GM06990 (cell line): ENCODE results near the gene TBXAS1.

Experiments used
- DNase-seq: peaks from one replicate; pipeline ENCODE4 v3.0.0-alpha.2; 2011; ENCODE audit not compliant: insufficient read length; ENCODE audit errors: extremely low read depth
- H3K27me3 ChIP-seq: replicated peaks from 2 replicates; pipeline ENCODE4 v1.6.0; 2011; ENCODE audit warnings: low read length; ENCODE audit not compliant: control insufficient read depth, insufficient read depth
- H3K36me3 ChIP-seq: 2 replicates; pipeline ENCODE4 v1.5.1; 2011; ENCODE audit warnings: low read length; ENCODE audit not compliant: control insufficient read depth, insufficient read depth
- H3K4me3 ChIP-seq: replicated peaks from 2 replicates; pipeline ENCODE4 v1.5.1; 2011; ENCODE audit warnings: low read depth, mild to moderate bottlenecking, control low read depth, low read length
- CTCF ChIP-seq: IDR thresholded peaks from 2 replicates; pipeline ENCODE4 v1.5.1; 2011; ENCODE audit warnings: low read length, control low read depth, mild to moderate bottlenecking, inconsistent platforms; ENCODE audit not compliant: insufficient read depth, poor library complexity, severe bottlenecking

The TBXAS1 gene

GRCh38 chr7:140067052-140067451 lies 238.0 kb downstream of the TBXAS1 start:
- DNase-seq = no peak
- H3K27me3 ChIP-seq = no peaks in the 10 kb centered on the region
- TF ChIP-seq CTCF = no peak
- H3K36me3 ChIP-seq = no peaks in the 10 kb centered on the region
- H3K4me3 ChIP-seq = no peak overlapping the region

- no peaks in the 10 kb centered on the region for H3K27me3 ChIP-seq
- no peak for TF ChIP-seq CTCF
- no peak for DNase-seq
- H3K4me3 ChIP-seq = no peak overlapping the region
- no peaks in the 10 kb centered on the region for H3K36me3 ChIP-seq
These were observed 239.0 kb downstream of the TBXAS1 start for GRCh38 chr7:140068033-140068432.

GRCh38 chr7:140069298-140069949 lies 240.4 kb downstream of the TBXAS1 start:
- no peaks in the 10 kb centered on the region; the same call in 1 of the 2 replicates for H3K27me3 ChIP-seq
- DNase-seq = no peak
- no peak for TF ChIP-seq CTCF
- no peak overlapping the region for H3K4me3 ChIP-seq
- H3K36me3 ChIP-seq = no peaks in the 10 kb centered on the region
